Measurements from ENCODE around the gene SLC35D1.
"Not testable (repeated sequence)": the region's sequence is repeated elsewhere in the genome, so short reads cannot be mapped to it uniquely, and the experiment has no call there.

SLC35D1 gene

GRCh38 chr1:67053785-67054772 lies at the start of gene SLC35D1:
TSS of gene SLC35D1 (minus strand) at chr1:67054148. CDS start at chr1:67054013, 135 bp downstream.
- Mint-ChIP-seq H3K4me3 (peak within 1 kb of the TSS; percentile 96), H3K4me1 (peaks cover 10% of the 10 kb centered on the region), H3K27ac (peak within 1 kb of the TSS; percentile 94), H3K9me3 (no peaks in the 10 kb centered on the region), H3K27me3 (no peaks in the 10 kb centered on the region), H3K36me3 (peaks cover 4% of the 10 kb centered on the region)
- ATAC-seq (ENCODE audit: low read depth) (peak; percentile 86), DNase-seq (ENCODE audit: low spot score in 2 of 2) (peak; percentile 75 to 89)

- H3K27me3 Mint-ChIP-seq = no peaks in the 10 kb centered on the region
- H3K9me3 Mint-ChIP-seq = no peaks in the 10 kb centered on the region
- ATAC-seq (ENCODE audit: low read depth) = no peak
These were observed 49.6 kb upstream of the SLC35D1 start for GRCh38 chr1:67103548-67103947.

GRCh38 chr1:67100833-67101232 lies 46.9 kb upstream of the SLC35D1 start:
- Mint-ChIP-seq H3K9me3 (no peaks in the 10 kb centered on the region), H3K36me3 (no peaks in the 10 kb centered on the region), H3K4me3 (no peak overlapping the region), H3K27me3 (no peaks in the 10 kb centered on the region), H3K27ac (no peak overlapping the region), H3K4me1 (no peaks in the 10 kb centered on the region)
- DNase-seq (ENCODE audit: low spot score in 2 of 2) (no peak), ATAC-seq (ENCODE audit: low read depth) (no peak)

More at GRCh38 chr1:67103548-67103947, 49.6 kb upstream of the SLC35D1 start:
- Mint-ChIP-seq H3K4me1 (no peaks in the 10 kb centered on the region), H3K36me3 (no peaks in the 10 kb centered on the region), H3K4me3 (no peak overlapping the region), H3K27ac (no peak overlapping the region)
- no peak for DNase-seq (ENCODE audit: low spot score in 2 of 2)

GRCh38 chr1:67097305-67097704 lies 43.4 kb upstream of the SLC35D1 start:
- Mint-ChIP-seq H3K27me3 (no peaks in the 10 kb centered on the region), H3K4me3 (no peak overlapping the region), H3K4me1 (no peaks in the 10 kb centered on the region), H3K27ac (no peak overlapping the region), H3K36me3 (no peaks in the 10 kb centered on the region), H3K9me3 (no peaks in the 10 kb centered on the region)
- DNase-seq (ENCODE audit: low spot score in 2 of 2) (no peak), ATAC-seq (ENCODE audit: low read depth) (no peak)

- Mint-ChIP-seq H3K36me3 (no peaks in the 10 kb centered on the region), H3K9me3 (no peaks in the 10 kb centered on the region), H3K4me1 (no peaks in the 10 kb centered on the region), H3K27me3 (no peaks in the 10 kb centered on the region), H3K27ac (no peak overlapping the region), H3K4me3 (no peak overlapping the region)
- DNase-seq (ENCODE audit: low spot score in 2 of 2) (no peak), ATAC-seq (ENCODE audit: low read depth) (no peak)
These were observed 40.2 kb upstream of the SLC35D1 start for GRCh38 chr1:67094191-67094590.

- Mint-ChIP-seq H3K36me3 (no peaks in the 10 kb centered on the region), H3K9me3 (no peaks in the 10 kb centered on the region), H3K4me3 (no peak overlapping the region), H3K27me3 (peaks cover 2% of the 10 kb centered on the region), H3K4me1 (no peaks in the 10 kb centered on the region), H3K27ac (no peak overlapping the region)
- DNase-seq (ENCODE audit: low spot score in 2 of 2) (no peak), ATAC-seq (ENCODE audit: low read depth) (no peak)
These were observed 35.8 kb upstream of the SLC35D1 start for GRCh38 chr1:67089685-67090208.

- peaks cover 2% of the 10 kb centered on the region for H3K27me3 Mint-ChIP-seq
- no peak for ATAC-seq (ENCODE audit: low read depth)
- no peaks in the 10 kb centered on the region for H3K4me1 Mint-ChIP-seq
- no peaks in the 10 kb centered on the region for H3K36me3 Mint-ChIP-seq
- H3K9me3 Mint-ChIP-seq = no peaks in the 10 kb centered on the region
- DNase-seq (ENCODE audit: low spot score in 2 of 2) = no peak
- H3K27ac Mint-ChIP-seq = no peak overlapping the region
- no peak overlapping the region for H3K4me3 Mint-ChIP-seq
These were observed 34.5 kb upstream of the SLC35D1 start for GRCh38 chr1:67088440-67088839.

- Mint-ChIP-seq H3K4me1 (no peaks in the 10 kb centered on the region), H3K4me3 (no peak overlapping the region), H3K27me3 (peaks cover 2% of the 10 kb centered on the region), H3K9me3 (no peaks in the 10 kb centered on the region), H3K36me3 (no peaks in the 10 kb centered on the region), H3K27ac (no peak overlapping the region)
- no peak for DNase-seq (ENCODE audit: low spot score in 2 of 2)
- ATAC-seq (ENCODE audit: low read depth) = no peak
These were observed 31.4 kb upstream of the SLC35D1 start for GRCh38 chr1:67085326-67085725.

- DNase-seq (ENCODE audit: low spot score in 2 of 2) = no peak
- no peaks in the 10 kb centered on the region for H3K4me1 Mint-ChIP-seq
- ATAC-seq (ENCODE audit: low read depth) = no peak
- no peaks in the 10 kb centered on the region for H3K36me3 Mint-ChIP-seq
- peaks cover 2% of the 10 kb centered on the region for H3K27me3 Mint-ChIP-seq
- no peaks in the 10 kb centered on the region for H3K9me3 Mint-ChIP-seq
- H3K27ac Mint-ChIP-seq = no peak overlapping the region
- H3K4me3 Mint-ChIP-seq = no peak overlapping the region
These were observed 30.9 kb upstream of the SLC35D1 start for GRCh38 chr1:67084765-67085318.

- ATAC-seq (ENCODE audit: low read depth) (no peak), DNase-seq (ENCODE audit: low spot score in 2 of 2) (no peak)
- Mint-ChIP-seq H3K9me3 (peaks cover 5% of the 10 kb centered on the region), H3K4me3 (no peak overlapping the region), H3K4me1 (peaks cover 4% of the 10 kb centered on the region), H3K36me3 (no peaks in the 10 kb centered on the region), H3K27ac (no peak overlapping the region), H3K27me3 (no peaks in the 10 kb centered on the region)
These were observed 24.3 kb upstream of the SLC35D1 start for GRCh38 chr1:67078291-67078690.

GRCh38 chr1:67077593-67077992 lies 23.6 kb upstream of the SLC35D1 start:
- peaks cover 4% of the 10 kb centered on the region for H3K4me1 Mint-ChIP-seq
- peaks cover 1% of the 10 kb centered on the region for H3K27me3 Mint-ChIP-seq
- DNase-seq (ENCODE audit: low spot score in 2 of 2) (no peak), ATAC-seq (ENCODE audit: low read depth) (no peak)
- H3K36me3 Mint-ChIP-seq = peaks cover 2% of the 10 kb centered on the region
- no peak overlapping the region for H3K4me3 Mint-ChIP-seq
- peaks cover 9% of the 10 kb centered on the region for H3K9me3 Mint-ChIP-seq
- no peak overlapping the region for H3K27ac Mint-ChIP-seq

- Mint-ChIP-seq H3K9me3 (peaks cover 12% of the 10 kb centered on the region), H3K36me3 (peaks cover 7% of the 10 kb centered on the region), H3K27ac (no peak overlapping the region), H3K4me1 (peaks cover 4% of the 10 kb centered on the region), H3K4me3 (no peak overlapping the region), H3K27me3 (peaks cover 2% of the 10 kb centered on the region)
- DNase-seq (ENCODE audit: low spot score in 2 of 2) (no peak), ATAC-seq (ENCODE audit: low read depth) (no peak)
These were observed 18.8 kb upstream of the SLC35D1 start for GRCh38 chr1:67072749-67073148.

GRCh38 chr1:67067655-67068054 lies 13.7 kb upstream of the SLC35D1 start:
- not testable (repeated sequence) for H3K27me3 Mint-ChIP-seq; ATAC-seq (ENCODE audit: low read depth); DNase-seq (ENCODE audit: low spot score in 2 of 2); H3K4me1 Mint-ChIP-seq; H3K27ac Mint-ChIP-seq; H3K4me3 Mint-ChIP-seq
- Mint-ChIP-seq H3K9me3 (peaks cover 13% of the 10 kb centered on the region), H3K36me3 (peaks cover 10% of the 10 kb centered on the region)

- Mint-ChIP-seq H3K4me1 (no peaks in the 10 kb centered on the region), H3K4me3 (no peak overlapping the region)
These were observed 8.5 kb upstream of the SLC35D1 start for GRCh38 chr1:67062412-67062811.

More at GRCh38 chr1:67062412-67062811, 8.5 kb upstream of the SLC35D1 start:
- Mint-ChIP-seq H3K9me3 (peaks cover 7% of the 10 kb centered on the region), H3K36me3 (peaks cover 5% of the 10 kb centered on the region), H3K27ac (no peak overlapping the region), H3K27me3 (peaks cover 2% of the 10 kb centered on the region)
- no peak for ATAC-seq (ENCODE audit: low read depth)
- no peak for DNase-seq (ENCODE audit: low spot score in 2 of 2)

Data from memory B cell (primary cell).